IMR-90 (cell line): ENCODE measurements around the gene OST4. TPM values are rescaled to one million over a fixed set of nuclear protein-coding genes. Genes with fewer than 3 reads are reported as not detected.
A peak's percentile ranks its signal among the peaks of the same experiment; 100 is the strongest.

Experiments used
- ATAC-seq: fragments of 200-7000 bp; cut with Tn5 transposase; 2 replicates; pipeline ENCODE4 v1.9.1; 2020; ENCODE audit warnings: low read depth, mild to moderate bottlenecking, moderate library complexity
- BruUV-seq: library from RNA; stranded (reverse); fragments of 400-500 nt; replicated peaks from 2 replicates; lab custom pipeline; 2021; lab: Mats Ljungman, UMichigan
- CTCF ChIA-PET: fragments of 300-600 bp; formaldehyde crosslinking; extraction: SDS; loops from one replicate; lab custom pipeline; 2021; ENCODE audit warnings: antibody characterized with exemption; lab: Yijun Ruan, JAX
- POLR2A ChIA-PET: fragments of 300-600 bp; sonication (Branson Sonifier 250); formaldehyde crosslinking; loops from one replicate; lab custom pipeline; 2022; ENCODE audit warnings: antibody characterized with exemption; ENCODE audit not compliant: unreplicated experiment; lab: Charles Lee
- DNase-seq: peaks from one replicate; pipeline ENCODE4 v3.0.0; 2013
- H2AFZ ChIP-seq: replicated peaks from 2 replicates; pipeline ENCODE3; 2013; ENCODE audit warnings: low read length, mild to moderate bottlenecking; ENCODE audit not compliant: poor library complexity
- H2AK5ac ChIP-seq: 2 replicates; pipeline ENCODE4 v1.6.1; 2013; ENCODE audit warnings: low read depth, low read length, inconsistent platforms
- H2AK9ac ChIP-seq: replicated peaks from 2 replicates; pipeline ENCODE3; 2013; ENCODE audit warnings: mild to moderate bottlenecking, low read depth, low read length, moderate library complexity; ENCODE audit not compliant: poor library complexity
- H2BK120ac ChIP-seq: 2 replicates; pipeline ENCODE4 v1.6.1; 2013; ENCODE audit warnings: low read depth, low read length, inconsistent platforms
- H2BK15ac ChIP-seq: 3 replicates; pipeline ENCODE4 v1.6.1; 2013; ENCODE audit warnings: low read depth, low read length, inconsistent platforms
- H2BK20ac ChIP-seq: 2 replicates; pipeline ENCODE4 v1.6.1; 2013; ENCODE audit warnings: low read depth, mild to moderate bottlenecking, inconsistent platforms, low read length, moderate library complexity
- H2BK5ac ChIP-seq: 2 replicates; pipeline ENCODE4 v1.6.1; 2013; ENCODE audit warnings: mild to moderate bottlenecking, low read depth, low read length, inconsistent platforms; ENCODE audit not compliant: poor library complexity, severe bottlenecking
- H3K14ac ChIP-seq: replicated peaks from 2 replicates; pipeline ENCODE4 v1.6.1; 2013; ENCODE audit warnings: low read depth, low read length, inconsistent platforms
- H3K18ac ChIP-seq: 2 replicates; pipeline ENCODE4 v1.6.1; 2013; ENCODE audit warnings: low read depth, low read length, control low read depth
- H3K23ac ChIP-seq: 2 replicates; pipeline ENCODE4 v1.6.1; 2013; ENCODE audit warnings: low read depth, low read length, inconsistent platforms
- H3K27ac ChIP-seq: 2 replicates; pipeline ENCODE4 v1.5.1; 2013; ENCODE audit warnings: mild to moderate bottlenecking, control low read depth, low read length; ENCODE audit not compliant: insufficient read depth
- H3K27me3 ChIP-seq: 2 replicates; pipeline ENCODE4 v1.6.1; 2013; ENCODE audit warnings: low read length; ENCODE audit not compliant: control insufficient read depth, insufficient read depth
- H3K36me3 ChIP-seq: 2 replicates; pipeline ENCODE4 v1.6.1; 2013; ENCODE audit warnings: low read length, mixed read lengths; ENCODE audit not compliant: control insufficient read depth, insufficient read depth
- H3K4ac ChIP-seq: 2 replicates; pipeline ENCODE4 v1.6.1; 2013; ENCODE audit warnings: low read depth, low read length, inconsistent platforms
- H3K4me1 ChIP-seq: 2 replicates; pipeline ENCODE4 v1.6.1; 2013; ENCODE audit warnings: low read length, mixed read lengths; ENCODE audit not compliant: control insufficient read depth, insufficient read depth
- H3K4me2 ChIP-seq: 2 replicates; pipeline ENCODE4 v1.6.1; 2013; ENCODE audit warnings: low read depth, mild to moderate bottlenecking, control low read depth, low read length, moderate library complexity
- H3K4me3 ChIP-seq: 2 replicates; pipeline ENCODE4 v1.5.1; 2013; ENCODE audit warnings: low read depth, mild to moderate bottlenecking, control low read depth, low read length, moderate library complexity; ENCODE audit not compliant: insufficient read depth
- H3K56ac ChIP-seq: 2 replicates; pipeline ENCODE4 v1.6.1; 2013; ENCODE audit warnings: low read length, inconsistent platforms; ENCODE audit not compliant: insufficient read depth; ENCODE audit errors: extremely low read depth
- H3K79me1 ChIP-seq, 2 experiments: 2 replicates each; pipeline ENCODE4 v1.6.1; 2013; ENCODE audit warnings: low read length in 2 of 2, inconsistent platforms in 1 of 2, low read depth in 1 of 2
- H3K9ac ChIP-seq: 2 replicates; pipeline ENCODE4 v1.6.1; 2013; ENCODE audit warnings: low read depth, low read length, control low read depth
- H3K9me1 ChIP-seq: 2 replicates; pipeline ENCODE4 v1.6.1; 2013; ENCODE audit warnings: low read length, inconsistent platforms; ENCODE audit not compliant: insufficient read depth
- H3K9me3 ChIP-seq: 2 replicates; pipeline ENCODE4 v1.6.1; 2013; ENCODE audit warnings: low read length; ENCODE audit not compliant: control insufficient read depth, insufficient read depth
- H4K20me1 ChIP-seq: 2 replicates; pipeline ENCODE4 v1.6.1; 2013; ENCODE audit warnings: low read length, inconsistent platforms; ENCODE audit not compliant: insufficient read depth
- H4K5ac ChIP-seq: 2 replicates; pipeline ENCODE4 v1.6.1; 2013; ENCODE audit warnings: mild to moderate bottlenecking, low read depth, low read length, control low read depth
- H4K8ac ChIP-seq, 2 experiments: 2 replicates each; pipeline ENCODE4 v1.6.1; 2013; ENCODE audit warnings: low read depth in 2 of 2, low read length in 2 of 2, control low read depth in 1 of 2, inconsistent platforms in 1 of 2
- H4K91ac ChIP-seq: 2 replicates; pipeline ENCODE4 v1.6.1; 2013; ENCODE audit warnings: low read depth, low read length, inconsistent platforms; ENCODE audit not compliant: insufficient read depth
- BHLHE40 ChIP-seq: fragments of 150-350 bp; IDR thresholded peaks from 2 replicates; pipeline ENCODE4 v1.6.1; 2016; ENCODE audit warnings: mild to moderate bottlenecking, low read depth, low read length
- CEBPB ChIP-seq: IDR thresholded peaks from 2 replicates; pipeline ENCODE4 v1.6.1; 2012; ENCODE audit warnings: low read depth, low read length, improper control_type of control experiment
- FOS ChIP-seq: fragments of 150-350 bp; IDR thresholded peaks from 2 replicates; pipeline ENCODE4 v1.6.1; 2016; ENCODE audit warnings: low read depth, low read length
- MAFK ChIP-seq: IDR thresholded peaks from 2 replicates; pipeline ENCODE4 v1.6.1; 2012; ENCODE audit warnings: low read depth, low read length, improper control_type of control experiment
- MXI1 ChIP-seq: IDR thresholded peaks from 2 replicates; pipeline ENCODE4 v1.6.1; 2012; ENCODE audit warnings: low read depth, mild to moderate bottlenecking, low read length, moderate library complexity, borderline replicate concordance
- NFE2L2 ChIP-seq: fragments of 150-350 bp; IDR thresholded peaks from 2 replicates; pipeline ENCODE4 v1.6.1; 2016; ENCODE audit warnings: low read depth, mild to moderate bottlenecking, low read length
- POLR2A ChIP-seq: IDR thresholded peaks from 2 replicates; pipeline ENCODE4 v1.6.1; 2012; ENCODE audit warnings: mild to moderate bottlenecking, low read depth, low read length
- RCOR1 ChIP-seq: IDR thresholded peaks from 2 replicates; pipeline ENCODE4 v1.6.1; 2012; ENCODE audit warnings: mild to moderate bottlenecking, low read length, improper control_type of control experiment; ENCODE audit not compliant: insufficient replicate concordance
- SMC3 ChIP-seq: fragments of 150-350 bp; IDR thresholded peaks from 2 replicates; pipeline ENCODE4 v1.6.1; 2016; ENCODE audit warnings: low read depth, mild to moderate bottlenecking, antibody characterized with exemption, low read length, moderate library complexity
- WGBS, 2 experiments: methylation state at CpG; one replicate each; pipeline versions ENCODE4 v1.1.5 to v1.1.7; 2013; ENCODE audit warnings: missing lambda C conversion rate in 2 of 2; ENCODE audit not compliant: insufficient read length in 1 of 2; ENCODE audit errors: extremely low coverage in 2 of 2; 5-methylcytosine and 5-hydroxymethylcytosine counted together
- dilution Hi-C: fragments of 300-500 bp; cut with HindIII; formaldehyde crosslinking; loops from one replicate; pipeline ENCODE4 v1.14.3; 2018; ENCODE audit warnings: low sequenced_read_pairs; ENCODE audit not compliant: unreplicated experiment
- in situ Hi-C: fragments of 300-500 bp; cut with MboI; formaldehyde crosslinking; loops from 3 replicates; pipeline ENCODE4 v1.14.3; 2019; ENCODE audit warnings: low sequenced_read_pairs, inconsistent platforms, mixed read lengths
- intact Hi-C: fragments of 100-400 bp; cut with micrococcal nuclease; formaldehyde crosslinking; loops from 2 replicates; pipeline ENCODE4 v1.10.0; 2022
- polyA plus RNA-seq, 3 experiments: library from polyadenylated mRNA; depleted of rRNA; stranded (reverse); fragments of >200 nt; gene quantifications; 2 replicates each; pipeline ENCODE4 v1.2.3, GENCODE V29; 2012; ENCODE audit warnings: low replicate concordance in 1 of 3
- total RNA-seq: library from RNA; depleted of rRNA; stranded (reverse); fragments of >200 nt; gene quantifications from 2 replicates; pipeline ENCODE4 v1.2.3, GENCODE V29; 2012
- TF ChIP-seq, protein P1 (sequence below): conservative IDR thresholded peaks from 2 replicates; pipeline ENCODE4 v1.5.1; 2012; ENCODE audit warnings: mild to moderate bottlenecking, low read depth, low read length, improper control_type of control experiment

Gene OST4
- total and polyA plus RNA-seq, 2 of the 4 experiments (the other 2 are of a cell fraction) = 386 to 806 TPM

DNA sequence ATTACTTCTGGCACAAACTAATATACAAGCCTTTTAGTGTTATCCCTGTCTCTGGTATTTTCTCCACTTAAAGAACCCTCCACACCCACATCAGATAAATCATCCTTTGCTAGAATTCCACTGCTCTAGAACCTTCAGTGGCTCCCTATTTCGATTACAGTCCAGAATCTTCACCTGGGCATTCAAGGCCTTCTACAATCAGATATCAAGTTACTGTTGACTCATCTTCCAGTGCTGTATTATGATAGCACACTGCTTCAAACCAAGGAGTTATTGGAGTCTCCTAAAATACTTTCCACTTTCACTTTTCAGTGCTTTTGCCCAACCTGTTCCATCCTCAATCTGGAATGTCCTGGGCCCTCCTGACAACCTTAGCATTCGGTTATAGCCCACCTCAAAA is 44.1 kb upstream of the OST4 start:
- intact Hi-C loops = no loop called here
- no peak overlapping the region for H4K5ac ChIP-seq

More for the DNA sequence above, 44.1 kb upstream of the OST4 start:
- in situ Hi-C loops = no loop called here
- Histone ChIP-seq H3K14ac (no peak overlapping the region), H2BK120ac (no peak overlapping the region), H4K20me1 (no peaks in the 10 kb centered on the region; the same call in 1 of the 2 replicates), H3K9me1 (no peaks in the 10 kb centered on the region; the same call in 1 of the 2 replicates), H3K9me3 (peaks cover under 1% of the 10 kb centered on the region; the same call in 1 of the 2 replicates), H3K27me3 (peaks cover 51% of the 10 kb centered on the region), H4K91ac (no peak overlapping the region), H3K36me3 (no peaks in the 10 kb centered on the region), H3K4ac (no peak overlapping the region), H3K9ac (no peak overlapping the region), H3K4me3 (no peak overlapping the region), H3K79me1 (no peaks in the 10 kb centered on the region), H2AK9ac (no peak overlapping the region), H3K18ac (no peak overlapping the region), H3K27ac (no peak overlapping the region), H3K4me2 (no peak overlapping the region), H2BK5ac (no peak overlapping the region), H3K23ac (no peak overlapping the region), H3K4me1 (peaks cover 5% of the 10 kb centered on the region), H2AK5ac (no peak overlapping the region), H4K8ac (no peak overlapping the region), H2BK20ac (no peak overlapping the region), H3K56ac (no peak overlapping the region), H2BK15ac (no peak overlapping the region), H2AFZ (no peak overlapping the region)
- peak; percentile 7 for DNase-seq
- POLR2A ChIA-PET = no interaction called here
- dilution Hi-C loops = no loop called here
- no peak for TF ChIP-seq MAFK
- no peak for TF ChIP-seq NFE2L2
- no peak for TF ChIP-seq BHLHE40
- TF ChIP-seq RCOR1 = no peak
- no peak for TF ChIP-seq POLR2A
- TF ChIP-seq, protein P1, sequence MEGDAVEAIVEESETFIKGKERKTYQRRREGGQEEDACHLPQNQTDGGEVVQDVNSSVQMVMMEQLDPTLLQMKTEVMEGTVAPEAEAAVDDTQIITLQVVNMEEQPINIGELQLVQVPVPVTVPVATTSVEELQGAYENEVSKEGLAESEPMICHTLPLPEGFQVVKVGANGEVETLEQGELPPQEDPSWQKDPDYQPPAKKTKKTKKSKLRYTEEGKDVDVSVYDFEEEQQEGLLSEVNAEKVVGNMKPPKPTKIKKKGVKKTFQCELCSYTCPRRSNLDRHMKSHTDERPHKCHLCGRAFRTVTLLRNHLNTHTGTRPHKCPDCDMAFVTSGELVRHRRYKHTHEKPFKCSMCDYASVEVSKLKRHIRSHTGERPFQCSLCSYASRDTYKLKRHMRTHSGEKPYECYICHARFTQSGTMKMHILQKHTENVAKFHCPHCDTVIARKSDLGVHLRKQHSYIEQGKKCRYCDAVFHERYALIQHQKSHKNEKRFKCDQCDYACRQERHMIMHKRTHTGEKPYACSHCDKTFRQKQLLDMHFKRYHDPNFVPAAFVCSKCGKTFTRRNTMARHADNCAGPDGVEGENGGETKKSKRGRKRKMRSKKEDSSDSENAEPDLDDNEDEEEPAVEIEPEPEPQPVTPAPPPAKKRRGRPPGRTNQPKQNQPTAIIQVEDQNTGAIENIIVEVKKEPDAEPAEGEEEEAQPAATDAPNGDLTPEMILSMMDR = no peak
- TF ChIP-seq FOS = no peak
- TF ChIP-seq CEBPB = no peak
- no peak for TF ChIP-seq MXI1
- no peak for TF ChIP-seq SMC3
- BruUV-seq = no TSS peak
- CTCF ChIA-PET = interaction anchor here (1.4 kb wide), 1 partner anchor 18 kb away, joined by 4 read pairs; no protein-coding TSS in a partner anchor
- WGBS, 2 experiments = 0% methylated on average over 1 of the region's 2 CpGs; no CpG with 5 or more reads in 1 of the 2 experiments
- no peak for ATAC-seq
